ENCODE data around the gene NCKAP5.

The NCKAP5 gene

GRCh38 chr2:132732694-132733093 lies 835.6 kb downstream of the NCKAP5 start:
- Histone ChIP-seq H3K27me3 (ENCODE audit: insufficient read depth, low read length, poor library complexity) (no peaks in the 10 kb centered on the region), H3K23ac (ENCODE audit: low read length) (no peak overlapping the region), H3K9ac (ENCODE audit: low read length) (no peak overlapping the region), H2BK120ac (ENCODE audit: low read depth, low read length) (no peak overlapping the region), H3K4ac (ENCODE audit: low read depth, low read length) (no peak overlapping the region), H3K4me3 (ENCODE audit: low read length) (no peak overlapping the region), H3K36me3 (ENCODE audit: control insufficient read depth, insufficient read depth, low read length) (no peaks in the 10 kb centered on the region), H3K4me2 (ENCODE audit: low read length) (no peak overlapping the region), H4K5ac (ENCODE audit: low read length) (no peak overlapping the region), H3K27ac (ENCODE audit: low read depth, low read length) (no peak overlapping the region), H4K8ac (ENCODE audit: low read depth, low read length) (no peak overlapping the region), H3K18ac (ENCODE audit: low read length) (no peak overlapping the region), H2BK15ac (replicated peaks; ENCODE audit: low read depth) (no peak overlapping the region), H3K4me1 (ENCODE audit: control insufficient read depth, low read depth, low read length) (no peaks in the 10 kb centered on the region), H2AK5ac (ENCODE audit: low read length) (no peak overlapping the region), H2BK5ac (ENCODE audit: low read length) (no peak overlapping the region), H3K79me1 (ENCODE audit: low read length) (no peaks in the 10 kb centered on the region), H3K56ac (ENCODE audit: low read length) (no peak overlapping the region), H3K79me2 (ENCODE audit: control insufficient read depth, insufficient read depth, low read length) (no peaks in the 10 kb centered on the region)
- DNase-seq: no peak
- no CpG with 5 or more reads among the region's 6 CpGs for WGBS (ENCODE audit: extremely low coverage, insufficient coverage, low lambda C conversion rate)

GRCh38 chr2:132731441-132731840 lies 836.8 kb downstream of the NCKAP5 start:
- no peak overlapping the region for H3K4me2 ChIP-seq (ENCODE audit: low read length)
- H4K5ac ChIP-seq (ENCODE audit: low read length): no peak overlapping the region
- H3K23ac ChIP-seq (ENCODE audit: low read length): no peak overlapping the region
- H3K27ac ChIP-seq (ENCODE audit: low read depth, low read length): no peak overlapping the region
- no peaks in the 10 kb centered on the region for H3K79me2 ChIP-seq (ENCODE audit: control insufficient read depth, insufficient read depth, low read length)
- H3K4me1 ChIP-seq (ENCODE audit: control insufficient read depth, low read depth, low read length): no peaks in the 10 kb centered on the region
- H3K36me3 ChIP-seq (ENCODE audit: control insufficient read depth, insufficient read depth, low read length): no peaks in the 10 kb centered on the region
- H3K56ac ChIP-seq (ENCODE audit: low read length): no peak overlapping the region
- H2BK5ac ChIP-seq (ENCODE audit: low read length): no peak overlapping the region
- WGBS (ENCODE audit: extremely low coverage, insufficient coverage, low lambda C conversion rate): no CpG with 5 or more reads among the region's 5 CpGs
- H2AK5ac ChIP-seq (ENCODE audit: low read length): no peak overlapping the region
- H4K8ac ChIP-seq (ENCODE audit: low read depth, low read length): no peak overlapping the region
- no peak overlapping the region for H2BK120ac ChIP-seq (ENCODE audit: low read depth, low read length)
- H3K4me3 ChIP-seq (ENCODE audit: low read length): no peak overlapping the region
- no peak overlapping the region for H3K9ac ChIP-seq (ENCODE audit: low read length)
- H3K4ac ChIP-seq (ENCODE audit: low read depth, low read length): no peak overlapping the region
- no peaks in the 10 kb centered on the region for H3K79me1 ChIP-seq (ENCODE audit: low read length)
- H3K27me3 ChIP-seq (ENCODE audit: insufficient read depth, low read length, poor library complexity): no peaks in the 10 kb centered on the region
- no peak overlapping the region for H2BK15ac ChIP-seq (replicated peaks; ENCODE audit: low read depth)
- DNase-seq: no peak
- H3K18ac ChIP-seq (ENCODE audit: low read length): no peak overlapping the region

- DNase-seq: no peak
- Histone ChIP-seq H3K4ac (ENCODE audit: low read depth, low read length) (no peak overlapping the region), H3K4me2 (ENCODE audit: low read length) (no peak overlapping the region), H3K4me1 (ENCODE audit: control insufficient read depth, low read depth, low read length) (no peaks in the 10 kb centered on the region), H2BK5ac (ENCODE audit: low read length) (no peak overlapping the region), H4K8ac (ENCODE audit: low read depth, low read length) (no peak overlapping the region), H3K27me3 (ENCODE audit: insufficient read depth, low read length, poor library complexity) (no peaks in the 10 kb centered on the region), H3K18ac (ENCODE audit: low read length) (no peak overlapping the region), H3K56ac (ENCODE audit: low read length) (no peak overlapping the region), H2AK5ac (ENCODE audit: low read length) (no peak overlapping the region), H2BK15ac (replicated peaks; ENCODE audit: low read depth) (no peak overlapping the region), H4K5ac (ENCODE audit: low read length) (no peak overlapping the region), H3K79me1 (ENCODE audit: low read length) (no peaks in the 10 kb centered on the region), H3K27ac (ENCODE audit: low read depth, low read length) (no peak overlapping the region), H3K23ac (ENCODE audit: low read length) (no peak overlapping the region), H3K4me3 (ENCODE audit: low read length) (no peak overlapping the region), H3K79me2 (ENCODE audit: control insufficient read depth, insufficient read depth, low read length) (no peaks in the 10 kb centered on the region), H3K9ac (ENCODE audit: low read length) (no peak overlapping the region), H2BK120ac (ENCODE audit: low read depth, low read length) (no peak overlapping the region), H3K36me3 (ENCODE audit: control insufficient read depth, insufficient read depth, low read length) (no peaks in the 10 kb centered on the region)
- whole genome bisulfite sequencing (ENCODE audit: extremely low coverage, insufficient coverage, low lambda C conversion rate): no CpG with 5 or more reads among the region's 6 CpGs
Observed at GRCh38 chr2:132730611-132731010, 837.7 kb downstream of the NCKAP5 start.

GRCh38 chr2:132729522-132729921 lies 838.7 kb downstream of the NCKAP5 start:
- Histone ChIP-seq H2AK5ac (ENCODE audit: low read length) (no peak overlapping the region), H3K27me3 (ENCODE audit: insufficient read depth, low read length, poor library complexity) (no peaks in the 10 kb centered on the region), H3K56ac (ENCODE audit: low read length) (no peak overlapping the region), H3K36me3 (ENCODE audit: control insufficient read depth, insufficient read depth, low read length) (no peaks in the 10 kb centered on the region), H3K23ac (ENCODE audit: low read length) (no peak overlapping the region), H2BK15ac (replicated peaks; ENCODE audit: low read depth) (no peak overlapping the region), H3K27ac (ENCODE audit: low read depth, low read length) (no peak overlapping the region), H4K5ac (ENCODE audit: low read length) (no peak overlapping the region), H4K8ac (ENCODE audit: low read depth, low read length) (no peak overlapping the region), H3K4me3 (ENCODE audit: low read length) (no peak overlapping the region), H3K79me2 (ENCODE audit: control insufficient read depth, insufficient read depth, low read length) (no peaks in the 10 kb centered on the region), H3K79me1 (ENCODE audit: low read length) (no peaks in the 10 kb centered on the region), H2BK120ac (ENCODE audit: low read depth, low read length) (no peak overlapping the region), H2BK5ac (ENCODE audit: low read length) (no peak overlapping the region), H3K18ac (ENCODE audit: low read length) (no peak overlapping the region), H3K9ac (ENCODE audit: low read length) (no peak overlapping the region), H3K4me2 (ENCODE audit: low read length) (no peak overlapping the region), H3K4ac (ENCODE audit: low read depth, low read length) (no peak overlapping the region), H3K4me1 (ENCODE audit: control insufficient read depth, low read depth, low read length) (no peaks in the 10 kb centered on the region)
- no peak for DNase-seq

GRCh38 chr2:132726155-132726554 lies 842.1 kb downstream of the NCKAP5 start:
- Histone ChIP-seq H3K27me3 (ENCODE audit: insufficient read depth, low read length, poor library complexity) (no peaks in the 10 kb centered on the region), H3K4me3 (ENCODE audit: low read length) (no peak overlapping the region), H4K8ac (ENCODE audit: low read depth, low read length) (no peak overlapping the region), H3K4ac (ENCODE audit: low read depth, low read length) (no peak overlapping the region), H3K79me2 (ENCODE audit: control insufficient read depth, insufficient read depth, low read length) (no peaks in the 10 kb centered on the region), H3K4me1 (ENCODE audit: control insufficient read depth, low read depth, low read length) (no peaks in the 10 kb centered on the region), H3K36me3 (ENCODE audit: control insufficient read depth, insufficient read depth, low read length) (no peaks in the 10 kb centered on the region), H3K27ac (ENCODE audit: low read depth, low read length) (no peak overlapping the region), H4K5ac (ENCODE audit: low read length) (no peak overlapping the region), H3K9ac (ENCODE audit: low read length) (no peak overlapping the region), H3K4me2 (ENCODE audit: low read length) (no peak overlapping the region), H3K79me1 (ENCODE audit: low read length) (no peaks in the 10 kb centered on the region), H3K56ac (ENCODE audit: low read length) (no peak overlapping the region), H3K23ac (ENCODE audit: low read length) (no peak overlapping the region), H3K18ac (ENCODE audit: low read length) (no peak overlapping the region), H2BK15ac (replicated peaks; ENCODE audit: low read depth) (no peak overlapping the region), H2AK5ac (ENCODE audit: low read length) (no peak overlapping the region), H2BK120ac (ENCODE audit: low read depth, low read length) (no peak overlapping the region), H2BK5ac (ENCODE audit: low read length) (no peak overlapping the region)
- DNase-seq: no peak
- WGBS (ENCODE audit: extremely low coverage, insufficient coverage, low lambda C conversion rate): no CpG with 5 or more reads among the region's 4 CpGs

GRCh38 chr2:132725748-132726147 lies 842.5 kb downstream of the NCKAP5 start:
- Histone ChIP-seq H3K56ac (ENCODE audit: low read length) (no peak overlapping the region), H3K4ac (ENCODE audit: low read depth, low read length) (no peak overlapping the region), H3K4me2 (ENCODE audit: low read length) (no peak overlapping the region), H3K18ac (ENCODE audit: low read length) (no peak overlapping the region), H3K27me3 (ENCODE audit: insufficient read depth, low read length, poor library complexity) (no peaks in the 10 kb centered on the region), H3K4me1 (ENCODE audit: control insufficient read depth, low read depth, low read length) (no peaks in the 10 kb centered on the region), H3K79me1 (ENCODE audit: low read length) (no peaks in the 10 kb centered on the region), H3K79me2 (ENCODE audit: control insufficient read depth, insufficient read depth, low read length) (no peaks in the 10 kb centered on the region), H4K5ac (ENCODE audit: low read length) (no peak overlapping the region), H3K23ac (ENCODE audit: low read length) (no peak overlapping the region), H3K9ac (ENCODE audit: low read length) (no peak overlapping the region), H3K4me3 (ENCODE audit: low read length) (no peak overlapping the region), H3K36me3 (ENCODE audit: control insufficient read depth, insufficient read depth, low read length) (no peaks in the 10 kb centered on the region), H2BK5ac (ENCODE audit: low read length) (no peak overlapping the region), H2BK15ac (replicated peaks; ENCODE audit: low read depth) (no peak overlapping the region), H3K27ac (ENCODE audit: low read depth, low read length) (no peak overlapping the region), H2BK120ac (ENCODE audit: low read depth, low read length) (no peak overlapping the region), H4K8ac (ENCODE audit: low read depth, low read length) (no peak overlapping the region), H2AK5ac (ENCODE audit: low read length) (no peak overlapping the region)
- DNase-seq: no peak
- no CpG with 5 or more reads among the region's 9 CpGs for WGBS (ENCODE audit: extremely low coverage, insufficient coverage, low lambda C conversion rate)
